T-helper 1 cell treated with Interleukin-12 subunit alpha and Interleukin-12 subunit beta and Interleukin-4 antibody, amounts not matched to agents 30 μg/mL and 1 μg/mL, for 36 hours (primary cell): ENCODE data around the gene ADPRHL1.

Source experiments
- H3K27ac Mint-ChIP-seq: one replicate; pipeline ENCODE4 v1.8.0; 2021; ENCODE audit warnings: mild to moderate bottlenecking, mixed read lengths
- H3K27me3 Mint-ChIP-seq: one replicate; pipeline ENCODE4 v1.8.0; 2021; ENCODE audit warnings: low read depth, mixed read lengths
- H3K36me3 Mint-ChIP-seq: one replicate; pipeline ENCODE4 v1.8.0; 2021; ENCODE audit warnings: low read depth, mixed read lengths
- H3K4me1 Mint-ChIP-seq: one replicate; pipeline ENCODE4 v1.8.0; 2021; ENCODE audit warnings: low read depth, mixed read lengths
- H3K4me3 Mint-ChIP-seq: one replicate; pipeline ENCODE4 v1.8.0; 2021; ENCODE audit warnings: mild to moderate bottlenecking, moderate library complexity, mixed read lengths
- H3K9me3 Mint-ChIP-seq: one replicate; pipeline ENCODE4 v1.8.0; 2021; ENCODE audit warnings: mixed read lengths

Gene ADPRHL1

DNA sequence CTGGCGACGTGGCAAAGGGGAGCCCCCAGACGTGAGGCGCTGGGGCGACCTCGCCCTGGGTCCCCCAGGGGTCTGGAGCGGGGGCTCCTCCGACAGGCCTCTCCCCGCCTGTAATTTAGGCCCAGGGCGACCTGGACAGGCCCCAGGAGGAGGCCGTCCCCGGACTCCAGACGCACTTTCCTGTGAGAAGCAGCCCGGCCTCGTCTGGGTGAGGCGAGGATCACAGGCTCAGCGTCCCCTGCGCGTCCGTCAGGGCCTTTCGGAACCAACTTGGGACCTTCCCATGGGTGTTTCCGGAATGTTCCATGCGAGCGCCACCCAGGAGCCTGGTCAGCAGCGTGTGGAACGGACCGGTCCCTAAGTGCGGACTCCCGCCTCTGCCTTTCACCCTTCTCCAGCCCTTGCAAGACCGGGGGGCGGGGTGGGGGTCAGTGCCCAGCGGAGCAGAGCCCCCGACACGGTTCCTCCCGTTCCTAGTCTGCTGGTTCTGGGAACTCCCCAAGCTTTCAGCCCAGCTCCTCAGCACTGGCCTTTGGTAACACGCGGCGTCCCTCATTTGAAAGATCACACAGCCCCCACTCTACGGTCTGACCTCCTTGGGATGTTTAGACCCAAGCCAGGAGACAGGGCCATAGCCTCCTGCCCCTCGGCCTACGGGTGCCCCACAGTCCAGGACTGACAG lies 88.2 kb downstream of the ADPRHL1 start:
- H3K27me3 Mint-ChIP-seq: peaks cover 24% of the 10 kb centered on the region
- no peak overlapping the region for H3K4me3 Mint-ChIP-seq
- no peak overlapping the region for H3K27ac Mint-ChIP-seq
- H3K4me1 Mint-ChIP-seq: peaks cover 2% of the 10 kb centered on the region
- no peaks in the 10 kb centered on the region for H3K36me3 Mint-ChIP-seq
- H3K9me3 Mint-ChIP-seq: no peaks in the 10 kb centered on the region

DNA sequence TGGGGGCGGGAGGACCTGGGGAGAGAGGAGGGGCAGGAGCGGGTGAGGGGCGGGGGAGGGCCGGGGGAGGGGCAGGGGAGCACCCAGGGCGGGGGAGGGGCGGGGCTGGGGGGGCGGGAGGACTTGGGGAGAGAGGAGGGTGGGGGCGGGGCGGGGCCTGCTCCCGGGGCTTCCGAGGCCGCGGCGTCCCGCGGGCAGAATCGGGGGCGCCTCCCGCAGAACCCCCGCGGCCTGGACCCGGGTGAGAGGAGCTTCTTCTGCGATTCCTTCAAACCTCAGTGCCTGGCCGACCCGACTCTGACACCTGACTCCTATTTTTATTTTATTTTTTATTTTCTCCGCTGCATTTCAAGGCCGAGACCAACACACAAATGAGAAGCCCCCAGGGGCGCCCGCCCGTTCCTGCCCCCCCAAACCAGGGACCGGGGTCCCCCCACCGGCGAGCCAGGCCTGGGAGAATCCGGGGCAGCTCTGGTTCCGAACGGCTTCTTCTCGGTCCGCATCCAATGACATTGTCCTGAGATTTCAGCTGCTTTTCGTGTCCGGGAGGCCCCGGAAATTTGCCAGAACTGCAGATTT lies 88.9 kb downstream of the ADPRHL1 start:
- peaks cover 24% of the 10 kb centered on the region for H3K27me3 Mint-ChIP-seq
- no peaks in the 10 kb centered on the region for H3K36me3 Mint-ChIP-seq
- H3K27ac Mint-ChIP-seq: no peak overlapping the region
- no peak overlapping the region for H3K4me3 Mint-ChIP-seq
- no peaks in the 10 kb centered on the region for H3K9me3 Mint-ChIP-seq
- H3K4me1 Mint-ChIP-seq: peaks cover 2% of the 10 kb centered on the region

DNA sequence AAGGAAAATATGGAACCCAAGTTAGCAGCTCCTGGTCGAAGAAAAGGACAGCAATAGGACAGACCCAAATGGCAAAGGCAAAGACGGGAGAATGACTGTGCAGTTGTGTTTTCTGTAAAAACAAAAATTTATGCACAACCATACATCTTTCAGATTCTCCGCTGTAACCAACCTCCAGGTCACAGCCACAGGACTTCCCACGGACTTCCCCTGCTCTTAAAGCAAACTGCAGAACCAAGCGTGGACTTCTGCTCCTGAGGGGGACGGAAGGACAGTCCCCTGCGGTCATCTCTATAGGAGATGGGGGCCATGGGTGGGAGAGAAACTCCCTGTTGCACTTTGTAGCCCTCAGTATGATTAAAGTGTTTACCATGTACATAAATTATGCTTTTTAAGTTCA lies 91.9 kb downstream of the ADPRHL1 start:
- Mint-ChIP-seq H3K4me3 (no peak overlapping the region), H3K4me1 (peaks cover 2% of the 10 kb centered on the region), H3K27me3 (peaks cover 28% of the 10 kb centered on the region), H3K9me3 (no peaks in the 10 kb centered on the region), H3K36me3 (no peaks in the 10 kb centered on the region), H3K27ac (no peak overlapping the region)

DNA sequence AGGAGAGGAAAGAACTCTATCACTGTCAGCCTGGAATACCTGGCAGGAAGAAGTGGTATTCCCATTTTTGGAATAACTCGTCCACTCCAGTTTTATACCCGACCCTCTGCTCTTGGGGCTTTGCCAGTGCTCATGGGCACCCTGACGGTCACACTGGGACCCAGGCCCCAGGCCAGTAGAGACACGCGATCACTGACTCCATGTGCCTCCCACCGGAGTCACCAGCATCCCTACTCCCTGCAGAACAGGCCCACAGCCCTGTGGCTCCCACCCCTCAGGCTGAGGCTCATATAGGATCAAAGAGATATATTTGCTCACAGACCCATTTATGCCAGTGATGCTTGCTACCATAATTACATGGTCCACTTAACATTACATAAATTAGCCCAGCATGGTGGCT lies 92.8 kb downstream of the ADPRHL1 start:
- no peaks in the 10 kb centered on the region for H3K9me3 Mint-ChIP-seq
- H3K27me3 Mint-ChIP-seq: peaks cover 25% of the 10 kb centered on the region
- peaks cover 2% of the 10 kb centered on the region for H3K4me1 Mint-ChIP-seq
- H3K4me3 Mint-ChIP-seq: no peak overlapping the region
- H3K27ac Mint-ChIP-seq: no peak overlapping the region
- H3K36me3 Mint-ChIP-seq: no peaks in the 10 kb centered on the region

DNA sequence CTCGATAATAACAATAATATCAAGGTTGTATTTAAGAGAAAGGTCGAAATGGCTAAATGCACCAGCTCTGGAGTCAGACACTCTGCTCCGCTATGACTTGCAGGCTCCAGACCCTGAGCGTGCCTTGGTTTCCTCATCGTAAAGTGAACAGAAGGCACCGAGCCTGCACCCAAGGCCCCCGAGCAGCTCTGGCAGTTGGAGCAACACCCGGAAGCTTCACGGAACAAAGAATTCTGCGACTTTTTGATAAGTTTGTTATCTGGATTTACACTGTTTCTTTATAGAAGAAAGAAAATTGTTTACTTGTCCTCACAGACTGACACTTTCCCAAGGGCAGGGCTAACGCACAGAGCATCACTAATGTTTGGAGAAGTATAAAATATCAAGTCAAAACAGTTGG lies 93.7 kb downstream of the ADPRHL1 start:
- Mint-ChIP-seq H3K27ac (no peak overlapping the region), H3K4me3 (no peak overlapping the region), H3K4me1 (peaks cover 2% of the 10 kb centered on the region), H3K36me3 (no peaks in the 10 kb centered on the region), H3K27me3 (peaks cover 22% of the 10 kb centered on the region), H3K9me3 (no peaks in the 10 kb centered on the region)

DNA sequence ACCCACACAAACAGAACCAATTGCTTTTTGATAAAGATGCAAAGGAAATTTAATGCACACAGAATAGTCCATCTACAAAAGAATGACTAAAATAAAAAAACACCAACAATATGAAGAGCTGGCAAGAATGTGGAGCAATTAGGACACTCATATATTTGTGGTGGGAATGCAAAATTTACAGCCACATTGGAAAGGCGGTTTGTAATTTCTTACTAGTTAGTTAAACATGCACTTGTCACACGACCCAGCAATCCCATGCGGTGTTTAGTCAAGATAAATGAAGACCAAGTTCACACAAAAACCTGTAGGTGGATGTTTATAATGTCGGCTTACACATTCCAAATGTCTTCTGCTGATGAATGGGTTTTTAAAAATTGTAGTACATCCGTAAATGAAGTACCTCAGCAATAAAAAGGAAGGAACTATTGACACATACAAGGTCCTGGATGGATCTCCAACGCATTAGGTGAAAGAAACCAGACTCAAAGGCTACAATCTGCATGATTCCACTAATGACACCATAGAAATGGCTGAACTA lies 94.6 kb downstream of the ADPRHL1 start:
- no peaks in the 10 kb centered on the region for H3K36me3 Mint-ChIP-seq
- H3K27me3 Mint-ChIP-seq: peaks cover 22% of the 10 kb centered on the region
- peaks cover 2% of the 10 kb centered on the region for H3K4me1 Mint-ChIP-seq
- H3K27ac Mint-ChIP-seq: no peak overlapping the region
- H3K4me3 Mint-ChIP-seq: no peak overlapping the region
- no peaks in the 10 kb centered on the region for H3K9me3 Mint-ChIP-seq

DNA sequence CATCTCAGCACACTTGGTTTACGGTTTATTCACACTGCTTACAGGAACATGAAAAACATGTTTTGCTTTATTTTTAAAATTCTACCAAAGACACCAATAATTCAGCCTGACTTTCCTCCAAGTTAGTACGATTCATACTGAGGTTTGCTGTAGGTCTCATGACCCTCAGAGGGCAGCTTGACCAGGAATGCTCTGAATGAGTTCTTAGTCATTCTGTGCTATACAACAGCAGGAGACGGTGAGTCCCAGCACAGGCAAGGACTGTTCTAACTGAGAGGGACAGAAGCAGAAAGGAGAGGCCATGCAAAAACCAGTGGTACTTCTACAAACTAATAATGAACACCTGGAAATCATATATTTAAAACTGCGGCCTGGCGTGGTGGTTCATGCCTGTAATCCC lies 95.8 kb downstream of the ADPRHL1 start:
- Mint-ChIP-seq H3K4me1 (peaks cover 2% of the 10 kb centered on the region), H3K9me3 (no peaks in the 10 kb centered on the region), H3K27me3 (peaks cover 18% of the 10 kb centered on the region), H3K36me3 (no peaks in the 10 kb centered on the region), H3K4me3 (no peak overlapping the region), H3K27ac (no peak overlapping the region)

DNA sequence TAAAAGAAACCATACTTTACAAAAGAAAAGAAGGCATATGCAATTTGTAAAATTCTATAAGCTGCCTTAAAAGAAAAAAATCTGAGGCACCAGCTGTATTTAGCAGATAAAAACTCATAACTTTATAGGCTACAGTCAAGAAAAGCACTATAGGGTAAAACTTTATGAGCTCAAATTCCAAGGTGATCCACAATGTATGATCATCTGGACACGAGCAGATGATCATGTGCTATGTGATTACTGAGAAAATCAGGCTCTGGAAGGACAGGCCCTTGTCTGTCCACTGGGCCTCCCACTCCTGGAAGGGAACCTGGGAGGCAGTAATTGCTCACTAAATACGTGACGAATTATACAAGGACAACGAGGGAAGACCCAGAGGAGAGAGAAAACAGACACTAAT lies 96.7 kb downstream of the ADPRHL1 start:
- peaks cover 10% of the 10 kb centered on the region for H3K27me3 Mint-ChIP-seq
- no peaks in the 10 kb centered on the region for H3K9me3 Mint-ChIP-seq
- peaks cover 2% of the 10 kb centered on the region for H3K4me1 Mint-ChIP-seq
- no peak overlapping the region for H3K4me3 Mint-ChIP-seq
- H3K27ac Mint-ChIP-seq: no peak overlapping the region
- H3K36me3 Mint-ChIP-seq: no peaks in the 10 kb centered on the region

DNA sequence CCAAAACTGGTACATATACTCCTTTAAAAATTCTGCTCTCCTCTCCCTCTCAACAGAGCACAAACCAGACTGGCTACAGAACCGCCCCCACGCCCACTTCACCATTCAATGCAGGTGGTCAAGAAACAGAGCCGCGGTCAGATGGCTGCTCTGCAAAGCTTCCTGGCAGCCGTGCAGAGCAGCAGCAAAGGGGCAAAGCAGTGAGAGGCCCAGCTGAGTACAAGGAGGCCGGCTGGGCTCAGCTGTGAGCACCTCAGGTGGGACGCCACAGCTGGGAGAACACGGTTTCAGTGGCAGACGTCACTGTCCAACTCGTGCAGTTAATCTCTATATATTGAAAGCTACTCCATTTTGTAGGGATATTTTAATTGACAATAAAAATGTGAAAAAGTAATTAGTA lies 97.7 kb downstream of the ADPRHL1 start:
- H3K9me3 Mint-ChIP-seq: no peaks in the 10 kb centered on the region
- no peaks in the 10 kb centered on the region for H3K36me3 Mint-ChIP-seq
- H3K27me3 Mint-ChIP-seq: peaks cover 4% of the 10 kb centered on the region
- no peaks in the 10 kb centered on the region for H3K4me1 Mint-ChIP-seq
- H3K4me3 Mint-ChIP-seq: no peak overlapping the region
- no peak overlapping the region for H3K27ac Mint-ChIP-seq

DNA sequence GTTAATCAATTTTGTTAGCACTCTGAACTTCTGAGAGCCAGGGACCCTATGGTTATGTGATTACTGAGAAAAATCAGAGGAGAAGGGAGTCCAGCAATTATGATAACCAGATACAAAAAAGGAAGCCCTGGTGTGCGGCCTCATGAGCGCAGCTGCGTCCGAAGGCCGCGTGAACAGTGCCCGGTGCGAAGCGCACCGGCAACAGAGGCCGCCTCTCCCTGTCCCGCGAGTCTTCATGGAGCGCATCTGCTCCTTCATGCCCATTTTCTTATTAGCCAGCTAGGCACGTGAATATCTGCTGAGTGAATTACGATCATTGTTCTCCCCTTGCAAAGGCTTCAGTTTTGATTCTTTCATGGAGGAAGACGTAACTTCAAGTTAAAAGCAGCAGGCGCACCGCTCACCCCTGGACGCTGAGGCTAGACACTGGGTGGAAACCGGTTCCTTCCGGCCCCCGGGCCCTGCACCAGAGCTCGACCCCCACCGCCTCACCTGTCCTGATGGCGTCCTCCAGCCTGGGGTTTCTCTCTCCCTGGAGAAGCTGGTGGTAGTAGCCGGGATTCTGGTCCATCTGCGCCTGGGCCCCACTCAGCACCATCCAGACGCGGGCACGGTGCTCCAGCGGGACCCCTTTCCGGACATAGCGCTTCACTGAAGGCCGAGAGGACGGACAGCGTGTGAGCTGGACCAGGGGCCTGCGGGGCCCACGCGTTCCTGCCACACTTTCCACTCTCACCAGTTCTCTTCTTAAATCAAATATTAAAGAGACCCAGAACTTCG lies 98.3 kb downstream of the ADPRHL1 start:
- Mint-ChIP-seq H3K36me3 (no peaks in the 10 kb centered on the region), H3K27me3 (peaks cover 4% of the 10 kb centered on the region), H3K9me3 (no peaks in the 10 kb centered on the region), H3K4me1 (no peaks in the 10 kb centered on the region), H3K27ac (no peak overlapping the region), H3K4me3 (no peak overlapping the region)

DNA sequence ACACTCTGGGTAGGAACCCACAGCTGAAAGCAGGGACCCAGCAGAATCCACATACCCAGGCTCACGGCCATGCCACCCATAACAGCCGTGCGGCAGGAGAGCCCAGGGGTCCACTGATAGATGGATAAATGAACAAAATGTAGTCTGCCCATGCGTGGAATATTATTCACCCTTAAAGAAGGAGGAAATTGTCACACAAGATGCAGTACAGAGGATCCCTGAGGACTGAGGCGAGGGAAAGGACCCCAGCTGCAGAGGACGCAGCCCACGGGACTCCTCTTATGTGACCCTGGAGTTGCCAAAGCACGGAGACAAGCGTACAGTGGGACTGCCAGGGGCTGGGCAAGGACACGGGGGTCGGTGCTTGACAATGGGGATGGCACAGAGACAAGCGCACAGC lies 100.0 kb downstream of the ADPRHL1 start:
- Mint-ChIP-seq H3K27me3 (no peaks in the 10 kb centered on the region), H3K4me1 (no peaks in the 10 kb centered on the region), H3K4me3 (no peak overlapping the region), H3K27ac (no peak overlapping the region), H3K36me3 (no peaks in the 10 kb centered on the region), H3K9me3 (no peaks in the 10 kb centered on the region)

DNA sequence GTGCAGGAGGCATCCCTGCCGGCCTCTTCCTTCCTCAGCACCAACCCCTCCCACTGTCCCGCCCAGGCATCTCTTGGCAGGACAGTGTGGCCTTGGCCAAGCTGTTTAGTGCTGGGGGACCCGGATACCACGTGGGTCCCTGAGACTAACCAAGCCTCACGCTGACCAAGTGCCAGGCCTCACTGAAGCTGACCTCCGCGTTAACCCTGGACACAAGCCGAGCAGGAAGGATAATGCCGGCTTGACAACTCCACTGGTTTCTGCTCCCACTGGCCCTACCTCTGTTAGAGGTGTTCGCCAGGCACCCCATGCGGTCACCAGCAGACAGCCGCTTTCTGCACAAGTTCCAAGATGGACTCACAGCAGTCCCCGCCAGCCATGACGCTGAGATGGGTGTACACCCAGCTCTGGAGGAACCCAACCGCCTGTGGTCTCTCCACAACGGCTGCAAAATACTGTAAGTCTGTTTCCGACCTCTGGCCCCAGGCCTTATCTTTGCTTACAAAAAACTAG lies 101.7 kb downstream of the ADPRHL1 start:
- H3K4me3 Mint-ChIP-seq: no peak overlapping the region
- H3K9me3 Mint-ChIP-seq: no peaks in the 10 kb centered on the region
- no peaks in the 10 kb centered on the region for H3K36me3 Mint-ChIP-seq
- H3K27me3 Mint-ChIP-seq: no peaks in the 10 kb centered on the region
- H3K27ac Mint-ChIP-seq: no peak overlapping the region
- H3K4me1 Mint-ChIP-seq: no peaks in the 10 kb centered on the region

DNA sequence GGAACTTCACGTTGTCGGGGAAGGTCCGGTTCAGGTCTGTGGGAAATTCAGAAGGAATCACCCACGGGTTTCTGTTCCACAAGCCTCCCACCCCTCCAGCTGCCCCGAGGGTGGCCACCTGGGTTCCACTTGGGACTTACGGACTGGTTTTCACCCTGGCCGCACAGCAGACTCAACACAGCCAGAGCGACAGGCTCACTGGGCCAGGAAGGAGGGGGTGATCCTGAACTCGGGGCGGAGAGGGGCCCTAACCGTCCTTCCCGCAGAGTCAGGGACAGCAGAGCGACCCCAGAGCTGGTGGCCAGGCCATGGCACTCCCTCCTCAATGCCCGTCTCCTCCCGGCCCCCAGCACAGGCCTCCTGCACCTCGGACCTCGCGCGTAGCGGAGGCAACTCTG lies 102.4 kb downstream of the ADPRHL1 start:
- H3K4me3 Mint-ChIP-seq: no peak overlapping the region
- no peaks in the 10 kb centered on the region for H3K27me3 Mint-ChIP-seq
- no peaks in the 10 kb centered on the region for H3K9me3 Mint-ChIP-seq
- no peak overlapping the region for H3K27ac Mint-ChIP-seq
- no peaks in the 10 kb centered on the region for H3K4me1 Mint-ChIP-seq
- H3K36me3 Mint-ChIP-seq: no peaks in the 10 kb centered on the region

DNA sequence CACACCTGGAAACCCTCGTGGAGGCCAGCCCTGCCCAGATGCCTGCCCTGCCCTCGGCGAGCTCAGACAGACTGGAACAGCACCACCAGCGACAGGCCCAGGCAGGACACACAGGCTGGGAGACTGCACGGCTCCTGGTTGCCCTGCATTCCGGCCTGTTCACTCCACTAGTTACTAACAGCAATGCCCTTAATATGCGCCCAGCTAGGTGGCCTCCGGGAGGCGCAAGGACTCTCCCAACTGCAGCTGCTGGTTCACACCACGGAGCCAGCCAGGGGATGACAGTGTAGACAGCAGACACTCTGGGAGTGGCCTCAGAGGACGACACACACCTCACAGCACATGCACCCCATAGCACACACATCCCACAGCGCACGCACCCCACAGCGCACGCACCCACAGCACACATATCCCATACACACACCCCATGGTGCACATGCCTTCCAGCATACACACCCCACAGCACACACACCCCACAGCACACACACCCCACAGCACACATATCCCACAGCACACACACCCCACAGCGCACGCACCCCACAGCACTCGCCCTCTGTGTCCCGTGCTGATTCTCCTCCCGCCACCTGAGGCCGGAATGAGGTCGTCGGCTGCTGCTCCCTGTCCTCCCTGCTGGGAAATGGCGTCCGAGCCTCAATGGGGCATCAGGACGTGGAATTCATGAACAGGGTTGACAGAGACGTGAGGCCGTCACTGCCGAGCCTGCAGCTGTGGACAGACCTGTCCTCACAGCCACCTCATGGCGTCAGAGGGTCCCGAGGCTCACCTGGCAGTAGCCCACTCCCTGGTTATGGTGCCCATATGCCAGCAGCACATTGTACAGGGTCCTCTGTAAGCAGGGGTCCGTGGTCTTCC lies 103.0 kb downstream of the ADPRHL1 start:
- Mint-ChIP-seq H3K36me3 (peaks cover 3% of the 10 kb centered on the region), H3K9me3 (peaks cover 4% of the 10 kb centered on the region), H3K27me3 (no peaks in the 10 kb centered on the region), H3K27ac (no peak overlapping the region), H3K4me1 (no peaks in the 10 kb centered on the region), H3K4me3 (no peak overlapping the region)
